Thoracic aorta (tissue), 2 donors: ENCODE data around the gene LETM1. TPM values are rescaled to one million over a fixed set of nuclear protein-coding genes. Genes with fewer than 3 reads are reported as not detected.

Source experiments
- ATAC-seq: fragments of 150-250 bp; one replicate; pipeline ENCODE4 v1.8.0; 2017; ENCODE audit warnings: low read depth; ENCODE audit not compliant: insufficient number of reproducible peaks, low FRiP score
- DNase-seq: peaks from one replicate; pipeline ENCODE4 v3.0.0-alpha.2; 2020; ENCODE audit warnings: low spot score
- H3K27ac ChIP-seq, 2 donors: fragments of 200-600 bp; sonication (generic); 1 replicate in 1 of 2; 2 replicates in 1 of 2; pipeline ENCODE4 v1.5.1; 2016; ENCODE audit warnings: mild to moderate bottlenecking in 2 of 2, moderate library complexity in 2 of 2
- H3K27me3 ChIP-seq: fragments of 200-600 bp; sonication (generic); replicated peaks from 2 replicates; pipeline ENCODE4 v1.6.0; 2016; ENCODE audit warnings: mild to moderate bottlenecking; ENCODE audit not compliant: insufficient read depth
- H3K36me3 ChIP-seq: fragments of 200-600 bp; sonication (generic); one replicate; pipeline ENCODE4 v1.5.1; 2016
- H3K4me1 ChIP-seq, 2 donors: fragments of 200-600 bp; sonication (generic); 1 replicate in 1 of 2; 2 replicates in 1 of 2; pipeline versions ENCODE4 v1.5.1 to v1.6.0; 2016; ENCODE audit warnings: low read depth in 2 of 2, mild to moderate bottlenecking in 1 of 2; ENCODE audit not compliant: control insufficient read depth in 1 of 2
- H3K4me3 ChIP-seq: fragments of 200-600 bp; sonication (generic); 2 replicates; pipeline ENCODE4 v1.5.1; 2016; ENCODE audit warnings: mild to moderate bottlenecking
- H3K9me3 ChIP-seq: fragments of 200-600 bp; sonication (generic); 2 replicates; pipeline ENCODE4 v1.5.1; 2016
- CTCF ChIP-seq: fragments of 200-600 bp; sonication (generic); IDR thresholded peaks from one replicate; pipeline ENCODE4 v1.5.1; 2019; ENCODE audit warnings: antibody characterized with exemption
- total RNA-seq, 2 donors: library from RNA; depleted of rRNA; stranded (reverse); fragments of >200 nt; gene quantifications; one replicate each; pipeline versions ENCODE4 v1.1.0 to v1.2.3, GENCODE V29; 2016

LETM1 gene
- total RNA-seq, 2 donors from 2014 or later: 30.5 to 68.9 TPM

GRCh38 chr4:1873776-1874175 lies 17.8 kb upstream of the LETM1 start:
- peaks cover 5 to 22% of the 10 kb centered on the region in 2 donors for H3K4me1 ChIP-seq
- H3K27ac ChIP-seq: no peak overlapping the region
- H3K4me3 ChIP-seq: no peak overlapping the region
- H3K36me3 ChIP-seq: no peaks in the 10 kb centered on the region
- ATAC-seq (no peak), DNase-seq (no peak)
- no peak for TF ChIP-seq CTCF
- H3K27me3 ChIP-seq: no peaks in the 10 kb centered on the region
- no peaks in the 10 kb centered on the region for H3K9me3 ChIP-seq

GRCh38 chr4:1873291-1873690 lies 17.3 kb upstream of the LETM1 start:
- Histone ChIP-seq H3K27ac (peak overlapping the region; percentile 25 to 70), H3K4me3 (no peak overlapping the region)

GRCh38 chr4:1872870-1873269 lies 16.9 kb upstream of the LETM1 start:
- DNase-seq: no peak
- no peak for TF ChIP-seq CTCF

More at GRCh38 chr4:1873291-1873690, 17.3 kb upstream of the LETM1 start:
- DNase-seq (no peak), ATAC-seq (no peak)
- TF ChIP-seq CTCF: no peak
- Histone ChIP-seq H3K4me1 (peaks cover 5 to 22% of the 10 kb centered on the region in 2 donors), H3K9me3 (no peaks in the 10 kb centered on the region), H3K36me3 (no peaks in the 10 kb centered on the region), H3K27me3 (no peaks in the 10 kb centered on the region)

GRCh38 chr4:1871471-1872021 lies 15.6 kb upstream of the LETM1 start:
- ATAC-seq: no peak
- H3K9me3 ChIP-seq: no peaks in the 10 kb centered on the region
- H3K4me1 ChIP-seq: peaks cover 5 to 22% of the 10 kb centered on the region in 2 donors
- H3K36me3 ChIP-seq: no peaks in the 10 kb centered on the region
- TF ChIP-seq CTCF: no peak
- DNase-seq: no peak
- peak overlapping the region; percentile 92 for H3K4me3 ChIP-seq
- peak overlapping the region; percentile 73 to 81 for H3K27ac ChIP-seq
- no peaks in the 10 kb centered on the region for H3K27me3 ChIP-seq

More at GRCh38 chr4:1872870-1873269, 16.9 kb upstream of the LETM1 start:
- Histone ChIP-seq H3K36me3 (no peaks in the 10 kb centered on the region), H3K27me3 (no peaks in the 10 kb centered on the region), H3K27ac (peak overlapping the region; percentile 25 to 70), H3K4me3 (peak overlapping the region; percentile 92), H3K4me1 (peaks cover 5 to 22% of the 10 kb centered on the region in 2 donors), H3K9me3 (no peaks in the 10 kb centered on the region)
- no peak for ATAC-seq

- H3K9me3 ChIP-seq: no peaks in the 10 kb centered on the region
- no peaks in the 10 kb centered on the region for H3K36me3 ChIP-seq
- H3K27me3 ChIP-seq: no peaks in the 10 kb centered on the region
- TF ChIP-seq CTCF: no peak
- peak; percentile 27 for DNase-seq
- peak within 1 kb of the TSS; percentile 99 for H3K4me3 ChIP-seq
- H3K27ac ChIP-seq: peak within 1 kb of the TSS; percentile 92 to 97
- peaks cover 5 to 22% of the 10 kb centered on the region in 2 donors for H3K4me1 ChIP-seq
- peak; percentile 86 for ATAC-seq
Observed at GRCh38 chr4:1870578-1871443, 14.9 kb upstream of the LETM1 start, which contains the start of gene NSD2. Gene NSD2 (plus strand): TSS chr4:1871393. CDS start chr4:1900655, 29,262 bp downstream.
